Prostate gland (tissue), 2 donors: ENCODE data around the gene HMGCL. TPM values are rescaled to one million over a fixed set of nuclear protein-coding genes. Genes with fewer than 3 reads are reported as not detected.

Experiments used
- DNase-seq: peaks from one replicate; pipeline ENCODE4 v3.0.0-alpha.2; 2019; ENCODE audit warnings: low spot score
- H3K27ac ChIP-seq, 2 donors: fragments of 200-600 bp; sonication (generic); 2 replicates each; pipeline ENCODE4 v1.5.1; 2017 to 2019
- H3K27me3 ChIP-seq: fragments of 200-600 bp; sonication (generic); replicated peaks from 2 replicates; pipeline ENCODE4 v1.5.1; 2019; ENCODE audit not compliant: insufficient read depth
- H3K36me3 ChIP-seq, 2 donors: fragments of 200-600 bp; sonication (generic); 1 replicate in 1 of 2; 2 replicates in 1 of 2; pipeline versions ENCODE4 v1.5.1 to v1.8.1; 2017 to 2019
- H3K4me1 ChIP-seq: fragments of 200-600 bp; sonication (generic); replicated peaks from 2 replicates; pipeline ENCODE4 v1.5.1; 2019
- H3K4me3 ChIP-seq, 2 donors: fragments of 200-600 bp; sonication (generic); 2 replicates each; pipeline ENCODE4 v1.5.1; 2017 to 2019
- H3K9me3 ChIP-seq: fragments of 200-600 bp; sonication (generic); 2 replicates; pipeline ENCODE4 v1.5.1; 2017
- CTCF ChIP-seq, 4 experiments: fragments of 200-600 bp in 2 of 4; fragments of 450-650 bp in 2 of 4; sonication (generic) in 2 of 4; IDR thresholded peaks; 1 replicate in 3 of 4; 2 replicates in 1 of 4; pipeline ENCODE4 v1.5.1; 2016 to 2019; ENCODE audit warnings: antibody characterized with exemption in 4 of 4, mild to moderate bottlenecking in 2 of 4, moderate library complexity in 2 of 4
- POLR2A ChIP-seq: fragments of 450-650 bp; IDR thresholded peaks from one replicate; pipeline ENCODE4 v1.6.1; 2016; ENCODE audit warnings: antibody characterized with exemption, mild to moderate bottlenecking
- POLR2AphosphoS5 ChIP-seq: sonication (generic); formaldehyde crosslinking; IDR thresholded peaks from one replicate; pipeline ENCODE4 v1.6.1; 2017; ENCODE audit warnings: antibody characterized with exemption
- WGBS: methylation state at CpG from one replicate; pipeline ENCODE4 v1.1.5; 2018; 5-methylcytosine and 5-hydroxymethylcytosine counted together
- intact Hi-C: fragments of 100-400 bp; cut with DNase I; formaldehyde crosslinking; loops from one replicate; pipeline ENCODE4 v1.14.2; 2022
- total RNA-seq, 2 donors: library from RNA; depleted of rRNA; stranded (reverse); fragments of >200 nt; gene quantifications; one replicate each; pipeline ENCODE4 v1.1.0, GENCODE V29; 2016

Gene HMGCL
- total RNA-seq, 2 donors from 2014 or later = 51.1 to 58.7 TPM

GRCh38 chr1:23776217-23776616, 49.0 kb downstream of the HMGCL start:
- 87% methylated on average over 2 of the region's 2 CpGs for WGBS
- peaks cover 6% of the 10 kb centered on the region for H3K4me1 ChIP-seq
- H3K4me3 ChIP-seq = no peak overlapping the region
- no peak overlapping the region for H3K27ac ChIP-seq
- TF ChIP-seq CTCF (IDR thresholded peaks at IDR 0.05) (no peak), POLR2AphosphoS5 (no peak), POLR2A (no peak)
- H3K36me3 ChIP-seq = no peaks in the 10 kb centered on the region
- DNase-seq = no peak
- no peaks in the 10 kb centered on the region for H3K9me3 ChIP-seq
- H3K27me3 ChIP-seq = no peaks in the 10 kb centered on the region
- intact Hi-C loops = no loop called here

GRCh38 chr1:23774174-23774880, 50.9 kb downstream of the HMGCL start:
- Histone ChIP-seq H3K27ac (no peak overlapping the region), H3K27me3 (no peaks in the 10 kb centered on the region), H3K36me3 (no peaks in the 10 kb centered on the region), H3K4me3 (no peak overlapping the region), H3K4me1 (no peaks in the 10 kb centered on the region), H3K9me3 (no peaks in the 10 kb centered on the region)
- TF ChIP-seq POLR2AphosphoS5 (no peak), CTCF (IDR thresholded peaks at IDR 0.05) (no peak), POLR2A (no peak)
- intact Hi-C loops = loop anchor here (5.0 kb wide), 1 partner anchor 143 kb away; no protein-coding TSS in a partner anchor
- DNase-seq = no peak
- WGBS = 74% methylated on average over 6 of the region's 6 CpGs

GRCh38 chr1:23772854-23773242, 52.4 kb downstream of the HMGCL start:
- 85% methylated on average over 10 of the region's 10 CpGs for WGBS
- intact Hi-C loops = loop anchor here (5.0 kb wide), 1 partner anchor 144 kb away; no protein-coding TSS in a partner anchor

GRCh38 chr1:23772049-23772853, 53.0 kb downstream of the HMGCL start:
- peak; percentile 87 for DNase-seq
- no peaks in the 10 kb centered on the region for H3K9me3 ChIP-seq
- H3K27me3 ChIP-seq = no peaks in the 10 kb centered on the region
- WGBS = 17% methylated on average over 14 of the region's 14 CpGs
- H3K36me3 ChIP-seq = no peaks in the 10 kb centered on the region
- intact Hi-C loops = loop anchor here (5.0 kb wide), 1 partner anchor 145 kb away; no protein-coding TSS in a partner anchor
- no peak overlapping the region for H3K27ac ChIP-seq
- TF ChIP-seq POLR2A = no peak
- TF ChIP-seq POLR2AphosphoS5 = peak; percentile 62
- TF ChIP-seq CTCF (IDR thresholded peaks at IDR 0.05) = peak; percentile 62 to 89 (median 83)
- no peak overlapping the region for H3K4me3 ChIP-seq
- H3K4me1 ChIP-seq = no peaks in the 10 kb centered on the region

More at GRCh38 chr1:23772854-23773242, 52.4 kb downstream of the HMGCL start:
- H3K27me3 ChIP-seq = no peaks in the 10 kb centered on the region
- no peak for TF ChIP-seq POLR2A
- no peak for TF ChIP-seq POLR2AphosphoS5
- no peak for TF ChIP-seq CTCF (IDR thresholded peaks at IDR 0.05)
- H3K9me3 ChIP-seq = no peaks in the 10 kb centered on the region
- no peak overlapping the region for H3K4me3 ChIP-seq
- H3K27ac ChIP-seq = no peak overlapping the region
- DNase-seq = no peak
- H3K4me1 ChIP-seq = no peaks in the 10 kb centered on the region
- no peaks in the 10 kb centered on the region for H3K36me3 ChIP-seq
